ENCODE data around the gene SMTN. TPM values are rescaled to one million over a fixed set of nuclear protein-coding genes. Genes with fewer than 3 reads are reported as not detected.

The SMTN gene
- total RNA-seq, 1 donor from 2014 or later = 20.9 TPM

GRCh38 chr22:31124290-31124689 is 43.2 kb downstream of the SMTN start:
- DNase-seq (ENCODE audit: low spot score) (no peak), ATAC-seq (no peak)

- DNase-seq (ENCODE audit: low spot score) (no peak), ATAC-seq (no peak)
Measured at GRCh38 chr22:31124811-31125465, 43.8 kb downstream of the SMTN start.

DNA sequence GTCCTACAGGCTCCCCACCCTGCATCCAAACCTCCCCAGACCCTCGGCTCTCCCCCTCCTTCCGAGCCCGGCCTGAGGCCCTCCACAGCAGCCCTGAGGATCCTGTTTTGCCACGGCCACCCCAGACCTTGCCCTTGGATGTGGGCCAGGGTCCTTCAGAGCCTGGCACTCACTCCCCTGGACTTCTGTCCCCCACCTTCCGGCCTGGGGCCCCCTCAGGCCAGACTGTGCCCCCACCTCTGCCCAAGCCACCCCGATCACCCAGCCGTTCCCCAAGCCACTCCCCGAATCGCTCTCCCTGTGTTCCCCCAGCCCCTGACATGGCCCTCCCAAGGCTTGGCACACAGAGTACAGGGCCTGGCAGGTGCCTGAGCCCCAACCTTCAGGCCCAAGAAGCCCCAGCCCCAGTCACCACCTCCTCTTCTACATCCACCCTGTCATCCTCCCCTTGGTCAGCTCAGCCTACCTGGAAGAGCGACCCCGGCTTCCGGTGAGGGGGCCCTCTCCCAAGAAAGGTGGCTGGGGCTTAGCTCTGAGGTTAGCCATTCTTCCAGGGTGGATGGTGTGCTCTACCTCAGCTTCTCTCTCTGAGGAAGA is 44.5 kb downstream of the SMTN start:
- DNase-seq (ENCODE audit: low spot score) (no peak), ATAC-seq (no peak)

- ATAC-seq = no peak
- no peak for DNase-seq (ENCODE audit: low spot score)
Measured at GRCh38 chr22:31126128-31126868, 45.2 kb downstream of the SMTN start.

DNA sequence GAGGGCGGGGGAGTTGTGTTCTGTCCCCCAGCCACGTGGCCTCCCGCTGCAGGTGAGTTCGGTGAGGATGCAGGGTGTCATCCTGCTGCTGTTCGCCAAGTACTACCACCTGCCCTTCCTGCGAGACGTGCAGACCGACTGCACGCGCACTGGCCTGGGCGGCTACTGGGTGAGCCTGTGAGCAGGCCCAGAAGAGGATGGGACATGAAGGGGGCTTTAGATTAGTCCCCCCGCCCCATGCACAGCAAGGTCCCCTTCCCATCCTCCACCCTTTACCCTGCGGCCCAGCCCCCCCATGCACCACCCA is 45.7 kb downstream of the SMTN start:
- ATAC-seq (no peak), DNase-seq (ENCODE audit: low spot score) (no peak)

DNA sequence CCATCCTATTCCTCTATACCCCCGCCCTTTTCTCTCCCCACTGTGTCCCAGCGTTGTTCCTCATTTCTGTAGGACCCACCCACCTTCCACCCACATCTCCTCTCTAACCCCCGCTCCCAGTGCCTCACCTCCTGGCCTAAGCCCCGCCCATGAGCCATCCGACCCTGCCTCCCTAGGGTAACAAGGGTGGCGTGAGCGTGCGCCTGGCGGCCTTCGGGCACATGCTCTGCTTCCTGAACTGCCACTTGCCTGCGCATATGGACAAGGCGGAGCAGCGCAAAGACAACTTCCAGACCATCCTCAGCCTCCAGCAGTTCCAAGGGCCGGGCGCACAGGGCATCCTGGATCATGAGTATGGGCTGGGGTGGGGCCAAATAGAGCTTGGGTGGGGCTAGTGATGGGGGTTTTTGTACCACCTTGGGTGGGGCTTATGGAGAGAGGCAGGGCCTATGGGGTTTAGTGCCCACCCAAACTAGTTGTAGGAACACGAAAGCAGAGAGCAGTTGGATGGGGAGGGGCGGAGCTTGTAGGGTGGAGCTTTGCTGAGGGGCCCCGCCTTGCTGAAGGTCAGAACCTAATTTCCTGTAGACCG is 46.2 kb downstream of the SMTN start:
- ATAC-seq = no peak

GRCh38 chr22:31128156-31128555 is 47.0 kb downstream of the SMTN start:
- no peak for ATAC-seq
- DNase-seq (ENCODE audit: low spot score) = no peak

More for the DNA sequence above, 46.2 kb downstream of the SMTN start:
- DNase-seq (ENCODE audit: low spot score) = no peak

DNA sequence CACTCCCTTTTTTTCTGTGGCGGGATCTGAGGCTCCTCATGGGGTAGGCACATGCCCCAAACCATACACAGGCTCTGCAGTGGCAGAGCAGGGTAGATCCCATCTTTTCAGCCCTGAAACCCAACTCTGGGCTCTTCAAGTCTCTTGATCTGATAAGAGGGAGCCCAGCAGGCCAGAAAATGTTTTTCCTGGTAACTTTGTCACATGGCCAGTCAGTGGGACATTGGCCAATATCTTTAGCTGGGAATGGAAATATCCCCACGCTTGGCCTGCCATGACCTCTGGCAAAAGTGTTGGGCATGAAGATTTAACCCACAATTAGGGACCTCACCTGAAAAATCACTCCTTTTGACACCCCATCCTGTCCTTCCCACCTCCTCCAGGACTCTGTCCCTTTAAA is 49.8 kb downstream of the SMTN start:
- DNase-seq (ENCODE audit: low spot score) (no peak), ATAC-seq (no peak)

DNA sequence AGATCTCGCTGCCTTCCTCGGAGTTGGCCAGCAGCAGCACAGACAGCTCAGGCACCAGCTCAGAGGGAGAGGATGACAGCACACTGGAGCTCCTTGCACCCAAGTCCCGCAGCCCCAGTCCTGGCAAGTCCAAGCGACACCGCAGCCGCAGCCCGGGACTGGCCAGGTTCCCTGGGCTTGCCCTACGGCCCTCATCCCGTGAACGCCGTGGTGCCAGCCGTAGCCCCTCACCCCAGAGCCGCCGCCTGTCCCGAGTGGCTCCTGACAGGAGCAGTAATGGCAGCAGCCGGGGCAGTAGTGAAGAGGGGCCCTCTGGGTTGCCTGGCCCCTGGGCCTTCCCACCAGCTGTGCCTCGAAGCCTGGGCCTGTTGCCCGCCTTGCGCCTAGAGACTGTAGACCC is 52.8 kb downstream of the SMTN start:
- no peak for ATAC-seq
- DNase-seq (ENCODE audit: low spot score) = no peak

GRCh38 chr22:31134688-31135087 is 53.6 kb downstream of the SMTN start:
- ATAC-seq (no peak), DNase-seq (ENCODE audit: low spot score) (no peak)

DNA sequence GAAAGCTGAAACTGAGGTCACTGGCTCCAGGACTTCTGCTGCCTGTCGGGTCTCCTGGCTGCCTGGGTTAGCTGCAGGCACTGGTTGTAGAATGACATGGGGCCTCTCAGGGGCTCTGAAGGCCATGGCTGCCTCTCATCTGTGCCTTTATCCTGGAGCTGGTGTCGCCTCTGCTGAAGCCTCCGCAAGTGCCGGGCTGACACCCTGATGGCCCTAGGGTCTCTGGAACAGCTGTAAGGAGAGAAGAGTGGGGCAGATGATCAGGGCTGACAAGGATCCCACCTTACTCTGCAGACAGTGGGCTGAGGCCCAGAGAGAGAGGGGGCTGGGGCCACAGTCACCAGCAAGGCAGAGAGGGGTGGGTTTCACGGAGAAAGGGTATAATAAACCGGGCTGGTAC is 54.6 kb downstream of the SMTN start:
- no peak for ATAC-seq

DNA sequence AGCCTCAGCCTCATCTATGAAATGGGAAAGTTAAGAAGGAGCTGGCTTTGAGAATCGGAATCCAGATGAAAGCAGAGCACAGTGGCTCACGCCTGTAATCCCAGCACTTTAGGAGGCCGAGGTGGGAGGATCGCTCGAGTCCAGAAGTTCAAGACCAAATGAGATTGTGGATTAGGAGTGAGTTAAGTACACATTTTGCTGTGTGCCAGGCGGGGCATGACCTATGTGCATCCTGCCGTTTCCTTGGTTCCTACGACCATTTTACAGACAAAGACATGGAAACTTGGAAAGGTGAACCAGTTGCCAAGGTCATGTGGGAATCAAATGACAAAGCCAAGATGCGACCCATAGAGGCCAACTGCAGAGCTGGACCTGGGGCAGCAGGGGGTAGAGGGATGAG is 55.0 kb downstream of the SMTN start:
- DNase-seq (ENCODE audit: low spot score) (no peak), ATAC-seq (no peak)

More for the DNA sequence above, 54.6 kb downstream of the SMTN start:
- DNase-seq (ENCODE audit: low spot score) = no peak

GRCh38 chr22:31136711-31137110 is 55.6 kb downstream of the SMTN start:
- ATAC-seq = no peak

GRCh38 chr22:31137721-31138120 is 56.6 kb downstream of the SMTN start:
- no peak for DNase-seq (ENCODE audit: low spot score)
- no peak for ATAC-seq

More at GRCh38 chr22:31136711-31137110, 55.6 kb downstream of the SMTN start:
- DNase-seq (ENCODE audit: low spot score) = no peak

- DNase-seq (ENCODE audit: low spot score) = no peak
- ATAC-seq = no peak
Measured at GRCh38 chr22:31138126-31138525, 57.0 kb downstream of the SMTN start.

- DNase-seq (ENCODE audit: low spot score) = no peak
- no peak for ATAC-seq
Measured at GRCh38 chr22:31139066-31139465, 57.9 kb downstream of the SMTN start.

DNA sequence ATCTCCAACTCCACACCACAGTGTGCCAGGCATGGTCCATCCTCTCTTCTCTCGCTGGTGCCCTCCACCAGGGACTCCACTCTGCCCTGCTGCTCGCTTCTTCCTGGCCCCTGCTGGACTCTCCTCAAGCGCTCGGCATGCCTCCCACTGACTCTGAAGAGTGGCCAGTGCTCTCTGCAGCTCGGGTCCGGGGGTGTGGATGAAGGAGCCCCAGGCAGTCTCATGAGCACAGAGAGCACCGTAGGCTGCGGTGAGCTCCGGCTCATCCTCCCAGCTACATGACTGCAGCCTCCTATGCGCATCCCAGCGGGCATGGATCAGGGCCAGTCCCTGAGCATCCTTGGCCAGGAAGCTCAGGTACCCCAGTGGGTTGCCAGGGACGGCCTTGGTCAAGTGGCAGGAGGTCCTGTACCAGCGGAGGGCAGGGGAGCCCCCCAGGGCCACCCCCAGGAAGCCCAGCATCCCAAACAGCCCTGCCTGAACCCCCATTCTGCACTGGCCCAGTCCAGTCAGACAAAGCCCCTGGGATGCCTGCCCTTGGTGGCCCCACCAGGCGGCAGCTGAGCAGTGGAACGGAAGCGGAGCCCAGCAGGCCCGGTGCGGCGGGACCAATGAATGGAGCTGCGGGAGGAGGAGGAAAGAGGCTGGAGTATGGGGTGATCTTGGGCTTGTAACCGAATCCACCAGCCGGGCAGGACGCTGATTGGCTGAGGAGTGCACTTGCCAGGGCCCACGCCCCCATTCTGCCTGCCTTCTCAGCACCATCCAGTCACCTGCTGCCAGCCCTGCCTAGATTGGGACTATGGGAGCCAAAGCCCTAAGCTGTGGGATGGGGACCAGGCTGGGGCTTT is 59.0 kb downstream of the SMTN start, which contains the start of gene PLA2G3:
Gene PLA2G3 (minus strand): TSS at position 643 of the 851 bp plus-strand sequence. CDS start 154 bp downstream, at position 489.
- ATAC-seq (no peak), DNase-seq (ENCODE audit: low spot score) (no peak)

- ATAC-seq (no peak), DNase-seq (ENCODE audit: low spot score) (no peak)
Measured at GRCh38 chr22:31140746-31141145, 59.6 kb downstream of the SMTN start.

- no peak for DNase-seq (ENCODE audit: low spot score)
Measured at GRCh38 chr22:31141551-31141950, 60.4 kb downstream of the SMTN start.

DNA sequence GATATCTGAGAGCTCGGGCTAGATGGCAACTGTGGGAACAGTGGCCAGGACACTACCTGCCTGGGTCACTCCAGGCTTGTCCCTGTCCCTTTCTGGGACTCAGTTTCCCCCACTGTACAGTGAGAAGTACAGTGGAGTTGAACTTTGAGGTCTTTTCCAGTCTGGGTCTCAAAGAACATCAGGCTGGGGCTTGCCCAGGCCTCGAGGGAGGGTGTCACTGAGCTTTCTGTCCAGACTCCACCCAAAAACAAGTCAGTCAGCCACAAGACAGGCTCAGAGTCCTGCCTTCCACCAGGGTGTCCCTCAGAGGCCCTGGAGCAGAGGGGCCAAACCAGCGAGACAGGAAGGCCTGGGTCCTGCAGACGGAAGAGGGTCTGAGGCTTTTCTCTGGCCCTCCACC is 61.2 kb downstream of the SMTN start:
- DNase-seq (ENCODE audit: low spot score) (no peak), ATAC-seq (no peak)

More at GRCh38 chr22:31141551-31141950, 60.4 kb downstream of the SMTN start:
- ATAC-seq = no peak

DNA sequence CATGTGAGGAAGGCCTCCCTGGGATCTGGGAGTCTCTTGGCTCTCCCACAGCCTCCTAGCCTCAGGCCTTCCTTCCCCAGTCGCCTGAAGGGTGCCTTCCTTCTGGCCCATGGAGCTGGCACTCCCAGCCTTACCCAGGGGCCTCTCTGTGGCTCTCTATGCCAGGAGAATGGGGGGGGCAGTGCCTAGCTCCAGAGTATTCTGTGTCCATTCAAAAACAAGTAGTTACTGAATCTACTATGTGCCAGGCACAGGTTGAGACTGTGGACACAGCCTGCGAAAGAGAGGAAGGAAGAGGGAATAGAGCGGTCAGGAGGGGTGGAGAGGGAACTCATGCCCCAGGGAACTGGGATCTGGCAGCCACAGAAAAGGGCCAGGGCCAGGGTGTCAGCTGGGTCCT is 61.9 kb downstream of the SMTN start:
- DNase-seq (ENCODE audit: low spot score) (no peak), ATAC-seq (no peak)
